NCI-H2196 (cell line): ENCODE data around the gene MIS18A.
"Not testable (repeated sequence)": the region's sequence is repeated elsewhere in the genome, so short reads cannot be mapped to it uniquely, and the experiment has no call there.

Experiments
- DNase-seq: peaks from one replicate; lab custom pipeline; 2025; ENCODE audit not compliant: unreplicated experiment; lab: John Stamatoyannopoulos, UW

MIS18A gene

DNA sequence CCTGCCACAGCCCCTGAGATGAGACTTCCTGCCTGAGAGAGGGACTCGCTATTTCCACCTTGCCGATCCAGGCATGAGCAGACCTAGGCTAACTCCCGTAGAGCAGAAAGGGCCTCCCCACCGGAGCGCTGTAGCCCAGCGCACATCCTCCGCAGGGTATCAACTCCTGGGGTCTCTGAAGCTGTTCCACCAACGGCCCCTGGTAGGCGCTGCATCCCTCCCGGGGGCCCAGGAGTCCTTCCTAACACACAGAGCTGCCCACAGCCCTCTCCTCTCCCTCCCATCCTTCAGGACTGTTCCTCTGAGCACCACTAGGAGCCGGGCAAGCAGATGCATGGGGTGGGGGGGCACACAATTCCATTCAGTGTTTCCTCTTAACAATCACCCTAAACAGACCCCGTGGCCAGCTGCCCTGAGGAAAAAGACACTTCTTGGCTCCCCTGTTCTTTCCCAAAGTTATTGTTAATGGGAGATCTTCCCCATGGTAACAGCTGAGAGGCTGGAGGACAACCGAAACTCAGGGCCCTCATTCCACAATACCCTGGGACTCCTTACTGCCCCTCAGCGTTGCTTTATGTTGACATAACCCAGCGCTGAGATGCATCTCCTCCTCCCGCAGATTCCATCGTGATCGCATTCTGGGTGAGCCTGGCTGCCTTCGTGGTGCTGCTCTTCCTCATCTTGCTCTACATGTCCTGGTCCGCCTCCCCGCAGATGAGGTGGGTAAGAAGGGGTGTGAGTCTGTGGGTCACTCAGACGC, 27.4 kb upstream of the MIS18A start:
- DNase-seq = no peak

- DNase-seq = no peak
Observed at GRCh38 chr21:32304998-32305397, 26.1 kb upstream of the MIS18A start.

- DNase-seq = no peak
Observed at GRCh38 chr21:32303385-32303784, 24.5 kb upstream of the MIS18A start.

GRCh38 chr21:32302560-32302959, 23.7 kb upstream of the MIS18A start:
- DNase-seq = no peak

DNA sequence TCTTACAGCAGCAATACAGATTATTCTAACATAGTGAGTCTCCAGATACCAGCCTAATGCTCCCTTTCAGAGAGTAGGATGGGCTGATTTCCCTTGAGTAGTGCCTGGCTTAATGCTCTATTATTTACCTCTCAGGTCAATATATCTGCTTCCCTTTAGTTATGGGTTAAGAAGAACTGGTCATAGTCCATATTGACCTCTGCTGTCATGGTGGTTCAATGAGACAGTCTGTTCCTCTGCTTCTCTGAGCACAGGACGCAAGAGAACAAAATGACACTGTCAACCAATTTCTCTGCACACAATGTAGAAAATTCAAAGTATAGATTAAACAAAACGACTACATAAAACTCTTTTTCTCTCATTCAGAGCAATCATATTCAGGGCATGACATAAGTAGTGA, 22.7 kb upstream of the MIS18A start:
- DNase-seq = no peak

DNA sequence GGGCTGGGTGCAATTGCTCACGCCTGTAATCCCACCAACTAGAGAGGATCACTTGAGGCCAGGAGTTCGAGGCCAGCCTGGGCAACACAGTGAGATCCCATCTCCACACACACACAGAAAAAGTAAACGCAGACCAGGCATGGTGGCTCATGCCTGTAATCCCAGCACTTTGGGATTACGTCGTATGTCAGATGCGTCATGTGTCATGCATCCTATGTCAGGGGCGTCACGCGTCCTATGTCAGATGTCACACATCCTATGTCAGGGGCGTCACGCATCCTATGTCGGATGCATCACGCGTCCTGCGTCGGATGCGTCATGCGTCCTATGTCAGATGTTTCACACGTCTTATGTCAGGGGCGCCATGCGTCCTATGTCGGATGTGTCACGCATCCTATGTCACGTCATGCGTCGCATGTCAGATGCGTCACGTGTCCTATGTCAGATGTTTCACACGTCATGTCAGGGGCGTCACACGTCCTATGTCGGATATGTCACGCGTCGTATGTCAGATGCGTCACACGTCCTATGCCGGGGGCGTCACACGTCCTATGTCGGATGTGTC, 21.4 kb upstream of the MIS18A start:
- no peak for DNase-seq

DNA sequence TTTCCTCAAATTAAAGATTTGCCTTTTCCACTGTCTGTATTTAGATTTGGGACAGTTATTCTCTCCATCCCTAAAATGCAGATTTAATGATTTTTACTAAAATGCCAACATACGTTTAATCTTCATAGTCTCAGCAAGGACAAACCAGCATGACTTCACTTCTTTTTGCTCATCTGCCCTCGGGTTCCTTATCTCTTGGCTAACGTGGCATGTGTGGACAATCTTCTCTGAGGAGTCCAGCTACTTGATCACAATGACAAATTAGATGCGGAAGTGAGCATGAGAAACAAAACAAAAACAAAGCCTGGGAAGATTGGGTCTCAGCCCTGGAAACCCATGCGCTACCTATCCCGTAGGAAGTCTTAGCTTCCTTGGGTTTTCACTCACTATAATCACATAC, 20.8 kb upstream of the MIS18A start:
- no peak for DNase-seq

DNA sequence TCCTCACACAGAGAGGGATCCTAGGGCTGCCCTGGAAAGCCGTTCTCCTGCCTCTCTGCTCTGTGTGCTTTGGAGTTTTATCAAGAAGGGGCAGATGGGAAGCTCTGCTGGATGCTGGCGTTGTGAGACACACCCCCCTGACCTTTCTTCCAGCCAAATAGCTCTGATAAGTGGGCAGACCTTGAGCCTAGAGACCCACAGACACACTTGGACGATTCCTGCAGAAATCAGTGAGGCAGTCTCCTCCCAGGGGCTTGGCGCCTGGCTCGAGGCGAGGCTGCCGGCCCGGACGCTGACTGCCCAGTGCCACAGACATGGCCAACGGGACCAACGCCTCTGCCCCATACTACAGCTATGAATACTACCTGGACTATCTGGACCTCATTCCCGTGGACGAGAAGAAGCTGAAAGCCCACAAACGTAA, 19.8 kb upstream of the MIS18A start, which contains the start of gene MRAP:
Gene MRAP (plus strand): TSS at position 198 of the 424 bp plus-strand sequence. CDS start 117 bp downstream, at position 315.
- no peak for DNase-seq

DNA sequence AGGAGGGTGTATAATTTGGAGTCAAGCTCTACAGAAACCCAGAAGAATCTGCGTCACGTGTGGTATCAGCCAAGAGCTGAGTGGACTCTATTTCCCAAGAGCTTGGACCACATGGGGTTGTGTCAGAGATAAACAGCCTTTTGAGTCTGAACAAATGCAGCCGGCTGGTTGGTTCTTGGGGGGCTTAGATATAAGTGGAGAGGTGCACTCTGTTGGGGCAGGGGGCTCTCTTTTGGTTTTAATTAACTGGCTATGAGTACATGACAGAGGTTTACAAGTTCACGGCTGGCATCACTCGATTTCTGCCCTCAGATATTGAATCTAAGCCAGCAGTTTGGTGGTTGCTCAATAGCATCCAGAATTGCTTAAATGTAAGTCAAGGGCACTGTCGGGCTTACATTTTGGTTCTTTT, 19.3 kb upstream of the MIS18A start:
- no peak for DNase-seq

DNA sequence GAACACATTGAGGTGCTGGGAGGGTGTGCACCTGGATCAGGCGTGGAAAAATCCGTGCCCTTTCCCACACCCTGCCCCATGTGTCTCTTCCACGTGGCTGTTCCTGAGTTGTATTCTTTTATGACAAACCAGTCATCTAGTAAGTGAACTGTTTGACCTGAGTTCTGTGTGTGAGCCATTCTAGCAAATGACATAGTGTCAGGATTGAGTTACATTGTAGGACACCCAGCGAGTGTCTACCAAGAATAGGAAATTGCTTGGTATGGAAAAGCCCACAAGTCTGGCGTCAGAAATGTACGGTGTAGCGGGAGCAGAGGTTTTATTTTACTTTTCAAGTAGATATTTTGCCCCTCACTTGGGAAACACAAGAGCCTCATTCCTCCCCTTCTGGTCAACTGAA, 18.6 kb upstream of the MIS18A start:
- DNase-seq = no peak

DNA sequence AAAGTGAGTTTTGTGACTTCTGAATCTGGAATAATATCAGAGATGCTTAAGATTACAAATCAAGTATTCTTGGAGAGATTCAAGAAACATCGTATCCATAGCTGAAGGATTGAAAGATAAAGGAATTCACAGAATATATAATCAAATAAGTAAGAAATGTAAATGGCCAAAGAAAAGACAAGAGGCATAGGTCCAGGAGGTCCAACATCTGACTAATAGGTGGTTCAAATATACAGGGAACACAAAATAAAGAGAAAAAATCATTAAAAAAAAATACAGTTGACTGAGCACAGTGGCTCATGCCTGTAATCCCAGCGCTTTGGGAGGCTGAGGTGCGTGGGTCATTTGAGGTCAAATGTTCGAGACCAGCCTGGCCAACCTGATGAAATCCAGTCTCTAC, 6.6 kb upstream of the MIS18A start:
- no peak for DNase-seq

GRCh38 chr21:32282992-32283391, 4.1 kb upstream of the MIS18A start:
- DNase-seq = no peak

DNA sequence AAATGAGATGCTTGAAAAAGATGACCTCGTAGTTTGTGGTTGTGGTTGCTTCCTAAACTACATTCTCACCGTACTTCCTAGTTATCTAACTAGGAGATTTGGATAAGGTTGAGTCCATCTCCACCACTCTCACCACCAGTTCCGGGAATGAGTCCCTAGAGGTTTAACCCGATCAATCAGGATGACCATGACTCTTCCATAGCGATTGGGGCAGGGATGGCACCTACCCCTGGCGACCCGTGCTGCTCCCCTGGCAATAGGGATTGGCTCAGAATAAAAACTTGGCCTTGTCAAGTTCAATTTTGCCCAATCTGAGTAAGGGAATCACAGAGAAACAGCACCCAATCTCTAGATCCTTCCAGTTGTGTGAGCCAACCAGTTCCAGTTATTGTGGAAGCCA, 2.7 kb upstream of the MIS18A start:
- no peak for DNase-seq

- DNase-seq = no peak
Observed at GRCh38 chr21:32279377-32279680, 480 bp upstream of the MIS18A start.

GRCh38 chr21:32278103-32278502, 746 bp downstream of the MIS18A start:
- no peak for DNase-seq

DNA sequence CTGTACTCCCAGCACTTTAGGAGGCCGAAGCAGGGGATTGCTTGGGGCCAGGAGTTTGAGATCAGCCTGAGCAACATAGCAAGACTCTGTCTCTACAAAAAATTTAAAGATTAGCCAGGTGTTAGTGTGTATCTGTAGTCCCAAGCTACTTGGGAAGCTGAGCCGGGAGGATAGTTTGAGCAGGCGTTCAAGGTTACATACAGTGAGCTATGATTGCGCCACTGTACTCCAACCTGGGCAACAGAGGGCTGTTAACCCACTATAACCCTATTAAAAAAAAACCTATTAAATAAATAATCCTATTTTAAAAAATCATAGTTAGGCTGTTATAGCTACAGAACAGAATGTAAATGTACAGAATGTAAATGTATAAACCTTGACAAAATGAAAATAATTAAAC, 2.2 kb downstream of the MIS18A start:
- no peak for DNase-seq

- DNase-seq = no peak
Observed at GRCh38 chr21:32270748-32271147, 8.1 kb downstream of the MIS18A start.

DNA sequence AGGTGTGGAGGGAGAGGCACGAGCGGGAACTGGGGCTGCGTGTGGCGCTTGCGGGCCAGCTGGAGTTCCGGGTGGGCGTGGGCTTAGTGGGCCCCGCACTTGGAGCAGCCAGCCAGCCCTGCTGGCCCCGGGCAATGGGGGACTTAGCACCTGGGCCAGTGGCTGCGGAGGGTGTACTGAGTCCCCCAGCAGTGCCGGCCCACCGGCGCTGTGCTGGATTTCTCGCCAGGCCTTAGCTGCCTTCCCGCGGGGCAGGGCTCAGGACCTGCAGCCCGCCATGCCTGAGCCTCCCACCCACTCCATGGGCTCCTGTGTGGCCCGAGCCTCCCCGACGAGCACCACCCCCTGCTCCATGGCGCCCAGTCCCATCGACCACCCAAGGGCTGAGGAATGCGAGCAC, 13.5 kb downstream of the MIS18A start:
- not testable (repeated sequence) for DNase-seq

- no peak for DNase-seq
Observed at GRCh38 chr21:32261929-32262328, 16.9 kb downstream of the MIS18A start.

DNA sequence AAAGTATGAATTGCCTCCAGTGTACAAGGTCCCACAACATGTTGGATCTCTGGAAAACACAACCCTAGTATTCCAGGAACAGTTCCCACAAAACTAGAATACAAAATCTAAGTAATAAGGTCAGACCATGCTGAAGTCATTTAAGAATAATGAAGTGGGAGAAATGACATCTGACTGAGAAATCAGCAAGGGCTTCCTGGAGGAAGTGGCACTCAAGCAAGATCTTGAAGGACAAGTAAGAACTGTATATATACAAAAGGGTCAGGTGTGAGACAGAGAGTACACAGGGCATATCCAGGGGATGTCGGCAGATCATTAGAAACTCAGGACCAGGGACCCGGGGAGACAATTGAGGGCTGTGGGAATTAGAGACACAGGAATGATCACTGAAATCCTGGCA, 18.7 kb downstream of the MIS18A start:
- no peak for DNase-seq

DNA sequence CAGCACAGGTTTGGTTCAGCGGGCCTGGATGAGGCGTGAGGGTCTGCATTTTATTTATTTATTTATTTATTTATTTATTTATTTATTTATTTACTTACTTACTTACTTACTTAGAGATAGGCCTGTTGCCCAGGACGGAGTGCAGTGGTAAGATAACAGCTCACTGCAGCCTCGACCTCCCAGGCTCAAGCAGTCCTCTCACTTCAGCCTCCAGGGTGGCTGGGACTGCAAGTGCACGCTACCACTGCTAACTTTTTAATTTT, 20.1 kb downstream of the MIS18A start:
- DNase-seq = not testable (repeated sequence)

- DNase-seq = peak; percentile 85
Observed at GRCh38 chr21:32257962-32258785, 20.7 kb downstream of the MIS18A start.
